ENCODE measurements around the gene HDAC2. TPM values are rescaled to one million over a fixed set of nuclear protein-coding genes. Genes with fewer than 3 reads are reported as not detected.

The HDAC2 gene
- total and polyA plus RNA-seq, 8 donors, result 72.7 to 236 (median 198) TPM

- H3K9me3 ChIP-seq, result no peaks in the 10 kb centered on the region
- TF ChIP-seq CTCF (IDR thresholded peaks at IDR 0.05), result no peak
- no peaks in the 10 kb centered on the region for H3K36me3 ChIP-seq
- H3K27me3 ChIP-seq, result no peaks in the 10 kb centered on the region
- H3K4me1 ChIP-seq, result peaks cover 0 to 6% of the 10 kb centered on the region in 2 donors
- ATAC-seq (no peak), DNase-seq (no peak)
- no peak overlapping the region for H3K27ac ChIP-seq
- no peak overlapping the region for H3K4me3 ChIP-seq
- intact Hi-C loops (cut with DNase I), result no loop called here
Observed at GRCh38 chr6:113978084-113978675, 7.2 kb upstream of the HDAC2 start.

- ATAC-seq (no peak), DNase-seq (no peak)
- no peak for TF ChIP-seq CTCF (IDR thresholded peaks at IDR 0.05)
- Histone ChIP-seq H3K27ac (no peak overlapping the region), H3K4me3 (no peak overlapping the region), H3K4me1 (peaks cover 0 to 11% of the 10 kb centered on the region in 2 donors), H3K9me3 (no peaks in the 10 kb centered on the region), H3K27me3 (no peaks in the 10 kb centered on the region), H3K36me3 (no peaks in the 10 kb centered on the region)
- intact Hi-C loops (cut with DNase I), result no loop called here
Observed at GRCh38 chr6:113976806-113977205, 5.9 kb upstream of the HDAC2 start.

DNA sequence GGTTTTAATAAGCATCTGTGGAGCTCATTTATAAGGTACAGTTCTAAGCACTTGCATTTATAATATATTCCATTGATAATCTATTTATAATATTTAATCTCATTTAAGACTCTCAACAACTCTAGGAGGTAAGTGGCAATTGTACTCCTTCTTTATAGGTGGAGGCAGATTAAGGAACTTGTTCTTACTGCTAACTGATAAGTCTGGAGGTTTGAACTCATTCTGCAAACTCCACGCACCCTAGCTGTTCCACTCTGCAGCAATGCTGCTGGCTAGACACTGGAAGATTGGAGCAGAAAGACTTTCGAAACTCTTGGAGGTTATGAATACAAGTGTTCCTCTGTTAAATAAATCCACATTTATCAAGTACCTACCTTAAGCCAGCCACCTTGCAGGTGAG lies 793 bp upstream of the HDAC2 start:
- peaks cover 17 to 33% of the 10 kb centered on the region in 2 donors for H3K4me1 ChIP-seq
- H3K27ac ChIP-seq, result peak overlapping the region; percentile 91 to 96
- no peaks in the 10 kb centered on the region for H3K36me3 ChIP-seq
- intact Hi-C loops (cut with DNase I), result no loop called here
- H3K9me3 ChIP-seq, result no peaks in the 10 kb centered on the region
- no peak for TF ChIP-seq CTCF (IDR thresholded peaks at IDR 0.05)
- no peak for DNase-seq
- H3K4me3 ChIP-seq, result peak overlapping the region; percentile 82 to 97
- ATAC-seq, result peak; percentile 5
- no peaks in the 10 kb centered on the region for H3K27me3 ChIP-seq

- intact Hi-C loops (cut with DNase I), result no loop called here
- Histone ChIP-seq H3K9me3 (no peaks in the 10 kb centered on the region), H3K4me1 (peaks cover 17 to 47% of the 10 kb centered on the region in 2 donors), H3K27ac (peak overlapping the region; percentile 91 to 96), H3K27me3 (no peaks in the 10 kb centered on the region), H3K4me3 (peak overlapping the region; percentile 82 to 97), H3K36me3 (no peaks in the 10 kb centered on the region)
- peak; percentile 63 for ATAC-seq
- DNase-seq, result peak; percentile 69 to 93 (median 74)
- no peak for TF ChIP-seq CTCF (IDR thresholded peaks at IDR 0.05)
Observed at GRCh38 chr6:113969888-113970804, 802 bp downstream of the HDAC2 start.

GRCh38 chr6:113968472-113968871 lies 2.5 kb downstream of the HDAC2 start:
- DNase-seq (no peak), ATAC-seq (no peak)

More at GRCh38 chr6:113968472-113968871, 2.5 kb downstream of the HDAC2 start:
- H3K4me1 ChIP-seq, result peaks cover 17 to 47% of the 10 kb centered on the region in 2 donors
- H3K27ac ChIP-seq, result no peak overlapping the region
- H3K4me3 ChIP-seq, result no peak overlapping the region
- TF ChIP-seq CTCF (IDR thresholded peaks at IDR 0.05), result no peak
- intact Hi-C loops (cut with DNase I), result no loop called here
- H3K36me3 ChIP-seq, result no peaks in the 10 kb centered on the region
- no peaks in the 10 kb centered on the region for H3K9me3 ChIP-seq
- no peaks in the 10 kb centered on the region for H3K27me3 ChIP-seq

All from left lung (tissue), 10 donors.